ENCODE results near the gene KPNA6. TPM values are rescaled to one million over a fixed set of nuclear protein-coding genes. Genes with fewer than 3 reads are reported as not detected.

Gene KPNA6
- total and polyA plus RNA-seq, 4 donors: 29.6 to 39.1 (median 33.7) TPM

DNA sequence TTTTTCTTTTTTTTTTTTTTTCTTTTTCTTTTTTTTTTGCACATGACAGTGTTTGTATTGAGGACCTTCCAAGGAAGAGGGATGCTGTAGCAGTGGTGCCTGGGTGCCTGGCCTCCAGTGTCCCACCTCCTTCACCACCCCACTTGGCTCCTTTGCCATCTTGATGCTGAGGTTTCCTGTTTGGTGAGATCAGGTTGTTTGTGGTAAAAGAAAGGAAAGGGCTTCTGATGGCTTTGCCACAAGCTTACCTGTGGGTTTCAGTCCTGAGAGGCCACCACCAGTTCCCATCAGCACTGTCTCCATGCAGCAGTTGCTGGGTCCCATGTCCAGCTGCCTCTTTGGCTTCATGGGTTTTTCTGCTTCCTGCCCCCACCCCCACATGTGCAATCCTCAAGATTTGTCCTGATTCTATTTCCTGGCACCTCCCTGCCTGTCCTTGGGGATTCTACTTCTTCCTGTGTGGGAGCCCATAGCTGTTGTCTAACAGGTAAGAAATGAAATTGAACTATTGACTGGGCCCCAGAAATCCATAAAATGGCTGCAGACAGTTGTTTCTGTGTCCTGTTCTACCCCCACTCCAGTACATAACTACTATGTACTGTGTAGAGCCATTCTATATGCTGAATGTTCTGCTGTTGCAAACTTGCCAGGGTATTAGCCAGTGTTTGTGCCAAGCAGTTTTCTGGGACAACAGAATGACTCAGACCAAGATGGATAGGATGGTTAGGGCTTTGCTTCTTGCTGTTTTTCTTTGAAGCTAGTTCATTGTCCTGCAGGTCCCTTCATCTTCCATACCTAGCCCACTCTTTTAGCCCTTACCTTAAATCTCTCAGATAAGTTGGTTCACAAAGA, 88.3 kb downstream of the KPNA6 start:
- Histone ChIP-seq H3K27ac (ENCODE audit: low read depth, low read length) (no peak overlapping the region), H3K27me3 (ENCODE audit: control insufficient read depth, insufficient read depth, low read length) (no peaks in the 10 kb centered on the region), H3K36me3 (ENCODE audit: control insufficient read depth, insufficient read depth, low read length) (peaks cover 67% of the 10 kb centered on the region), H3K4me1 (ENCODE audit: control insufficient read depth, insufficient read depth, low read length) (peaks cover 33% of the 10 kb centered on the region), H3K9me3 (ENCODE audit: control insufficient read depth, insufficient read depth, low read length) (no peaks in the 10 kb centered on the region), H3K4me3 (ENCODE audit: low read depth, low read length) (no peak overlapping the region)
- no peak for DNase-seq (ENCODE audit: low read depth in 4 of 6, low spot score in 6 of 6)

- Histone ChIP-seq H3K36me3 (ENCODE audit: control insufficient read depth, insufficient read depth, low read length) (peaks cover 62% of the 10 kb centered on the region), H3K27me3 (ENCODE audit: control insufficient read depth, insufficient read depth, low read length) (no peaks in the 10 kb centered on the region), H3K9me3 (ENCODE audit: control insufficient read depth, insufficient read depth, low read length) (no peaks in the 10 kb centered on the region), H3K4me1 (ENCODE audit: control insufficient read depth, insufficient read depth, low read length) (peaks cover 42% of the 10 kb centered on the region), H3K27ac (ENCODE audit: low read depth, low read length) (no peak overlapping the region), H3K4me3 (ENCODE audit: low read depth, low read length) (no peak overlapping the region)
- WGBS (ENCODE audit: insufficient coverage): 86% methylated on average over 1 of the region's 1 CpG
- no peak for DNase-seq (ENCODE audit: low read depth in 4 of 6, low spot score in 6 of 6)
Observed at GRCh38 chr1:32197074-32197473, 89.2 kb downstream of the KPNA6 start.

- peaks cover 43% of the 10 kb centered on the region for H3K4me1 ChIP-seq (ENCODE audit: control insufficient read depth, insufficient read depth, low read length)
- H3K36me3 ChIP-seq (ENCODE audit: control insufficient read depth, insufficient read depth, low read length): peaks cover 60% of the 10 kb centered on the region
- H3K9me3 ChIP-seq (ENCODE audit: control insufficient read depth, insufficient read depth, low read length): no peaks in the 10 kb centered on the region
- no peak overlapping the region for H3K27ac ChIP-seq (ENCODE audit: low read depth, low read length)
- 58% methylated on average over 5 of the region's 6 CpGs for WGBS (ENCODE audit: insufficient coverage)
- H3K27me3 ChIP-seq (ENCODE audit: control insufficient read depth, insufficient read depth, low read length): no peaks in the 10 kb centered on the region
- H3K4me3 ChIP-seq (ENCODE audit: low read depth, low read length): no peak overlapping the region
- DNase-seq (ENCODE audit: low read depth in 4 of 6, low spot score in 6 of 6): no peak
Observed at GRCh38 chr1:32197837-32198236, 90.0 kb downstream of the KPNA6 start.

- 90% methylated on average over 3 of the region's 3 CpGs for WGBS (ENCODE audit: insufficient coverage)
- no peak overlapping the region for H3K4me3 ChIP-seq (ENCODE audit: low read depth, low read length)
- H3K9me3 ChIP-seq (ENCODE audit: control insufficient read depth, insufficient read depth, low read length): no peaks in the 10 kb centered on the region
- peaks cover 43% of the 10 kb centered on the region for H3K4me1 ChIP-seq (ENCODE audit: control insufficient read depth, insufficient read depth, low read length)
- no peaks in the 10 kb centered on the region for H3K27me3 ChIP-seq (ENCODE audit: control insufficient read depth, insufficient read depth, low read length)
- no peak overlapping the region for H3K27ac ChIP-seq (ENCODE audit: low read depth, low read length)
- DNase-seq (ENCODE audit: low read depth in 4 of 6, low spot score in 6 of 6): no peak
- peaks cover 58% of the 10 kb centered on the region for H3K36me3 ChIP-seq (ENCODE audit: control insufficient read depth, insufficient read depth, low read length)
Observed at GRCh38 chr1:32198237-32199042, 90.6 kb downstream of the KPNA6 start.

- H3K27ac ChIP-seq (ENCODE audit: low read depth, low read length): peak overlapping the region; percentile 96
- H3K4me3 ChIP-seq (ENCODE audit: low read depth, low read length): peak overlapping the region; percentile 4
- WGBS (ENCODE audit: insufficient coverage): 60% methylated on average over 2 of the region's 4 CpGs
- peaks cover 43% of the 10 kb centered on the region for H3K4me1 ChIP-seq (ENCODE audit: control insufficient read depth, insufficient read depth, low read length)
- DNase-seq (ENCODE audit: low read depth in 4 of 6, low spot score in 6 of 6): no peak
- no peaks in the 10 kb centered on the region for H3K27me3 ChIP-seq (ENCODE audit: control insufficient read depth, insufficient read depth, low read length)
- peaks cover 58% of the 10 kb centered on the region for H3K36me3 ChIP-seq (ENCODE audit: control insufficient read depth, insufficient read depth, low read length)
- H3K9me3 ChIP-seq (ENCODE audit: control insufficient read depth, insufficient read depth, low read length): no peaks in the 10 kb centered on the region
Observed at GRCh38 chr1:32199043-32199716, 91.3 kb downstream of the KPNA6 start.

DNA sequence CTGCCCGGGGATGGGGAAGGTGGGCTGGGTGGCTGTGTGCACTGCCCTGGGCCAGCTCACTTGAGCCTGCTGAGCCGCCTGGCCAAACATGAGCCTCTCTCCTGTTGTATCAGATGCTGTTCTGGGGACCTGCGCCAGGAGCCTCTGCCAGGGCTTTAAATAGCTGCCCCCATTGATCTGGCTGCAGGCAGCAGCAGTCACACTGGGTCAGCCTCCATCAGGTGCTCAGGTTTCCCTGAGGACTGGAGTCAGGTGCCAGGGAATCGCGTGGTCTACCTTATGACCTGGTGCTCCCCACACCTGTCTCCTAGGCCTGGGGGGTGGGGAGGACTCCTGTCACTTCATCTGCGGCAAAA, 91.8 kb downstream of the KPNA6 start:
- peak in 1 of 6 donors; percentile 58 for DNase-seq (ENCODE audit: low read depth in 4 of 6, low spot score in 6 of 6)
- Histone ChIP-seq H3K4me3 (ENCODE audit: low read depth, low read length) (peak overlapping the region; percentile 64), H3K27ac (ENCODE audit: low read depth, low read length) (peak overlapping the region; percentile 96), H3K9me3 (ENCODE audit: control insufficient read depth, insufficient read depth, low read length) (no peaks in the 10 kb centered on the region), H3K36me3 (ENCODE audit: control insufficient read depth, insufficient read depth, low read length) (peaks cover 57% of the 10 kb centered on the region), H3K27me3 (ENCODE audit: control insufficient read depth, insufficient read depth, low read length) (no peaks in the 10 kb centered on the region), H3K4me1 (ENCODE audit: control insufficient read depth, insufficient read depth, low read length) (peaks cover 44% of the 10 kb centered on the region)
- WGBS (ENCODE audit: insufficient coverage): 33% methylated on average over 3 of the region's 6 CpGs

- H3K27me3 ChIP-seq (ENCODE audit: control insufficient read depth, insufficient read depth, low read length): no peaks in the 10 kb centered on the region
- peaks cover 52% of the 10 kb centered on the region for H3K4me1 ChIP-seq (ENCODE audit: control insufficient read depth, insufficient read depth, low read length)
- H3K9me3 ChIP-seq (ENCODE audit: control insufficient read depth, insufficient read depth, low read length): no peaks in the 10 kb centered on the region
- 0% methylated on average over 22 of the region's 34 CpGs for WGBS (ENCODE audit: insufficient coverage)
- H3K36me3 ChIP-seq (ENCODE audit: control insufficient read depth, insufficient read depth, low read length): peaks cover 54% of the 10 kb centered on the region
- peak within 1 kb of the TSS; percentile 64 for H3K4me3 ChIP-seq (ENCODE audit: low read depth, low read length)
- DNase-seq (ENCODE audit: low read depth in 4 of 6, low spot score in 6 of 6): peak in 5 of 6 donors; percentile 68 to 96 (median 77)
- H3K27ac ChIP-seq (ENCODE audit: low read depth, low read length): peak within 1 kb of the TSS; percentile 96
Observed at GRCh38 chr1:32200226-32201010, 92.6 kb downstream of the KPNA6 start, which contains the start of gene CCDC28B. CCDC28B (plus strand) TSS chr1:32200595; CDS start chr1:32201936, 1,341 bp downstream.

DNA sequence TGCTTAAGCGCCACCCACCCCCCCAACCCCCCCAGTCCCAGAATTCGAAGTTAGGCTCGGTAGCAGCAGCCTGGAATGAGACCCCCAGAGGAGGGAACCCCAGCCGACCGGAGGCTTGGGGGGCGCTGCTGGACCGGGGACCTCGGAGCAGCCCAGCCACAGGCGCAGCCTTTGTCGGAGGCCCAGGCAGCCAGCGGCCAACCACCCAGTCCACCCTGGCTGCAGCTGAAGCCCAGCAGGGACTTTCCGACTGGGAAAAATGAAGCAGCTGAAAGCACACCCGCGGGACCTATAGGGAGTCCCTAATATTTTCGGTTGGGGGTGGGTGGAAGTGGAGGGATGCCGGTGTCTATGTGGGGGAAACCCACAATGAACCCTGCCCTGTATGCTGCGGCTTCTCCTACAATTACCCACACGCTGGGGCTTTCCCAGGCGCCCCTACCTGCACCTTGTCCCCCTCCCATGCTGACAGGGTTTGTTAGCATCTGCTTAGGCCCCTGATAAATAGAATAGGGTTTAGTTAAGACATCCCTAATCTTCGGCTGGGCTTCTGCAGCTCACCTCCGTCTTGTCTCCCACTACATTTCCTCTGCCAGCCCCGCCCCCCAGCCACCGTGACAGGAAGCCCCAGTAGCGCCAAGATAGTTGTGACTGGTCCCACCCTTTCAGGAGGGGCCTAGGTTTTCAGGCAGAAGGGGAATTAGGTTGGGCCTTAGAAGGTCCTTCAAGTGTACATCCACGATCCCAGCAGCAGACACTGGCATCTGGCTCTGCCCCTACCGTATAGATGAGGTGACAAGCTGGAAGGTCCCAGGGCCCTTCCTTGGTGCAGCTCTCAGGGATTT, 93.4 kb downstream of the KPNA6 start:
- WGBS (ENCODE audit: insufficient coverage): 3% methylated on average over 14 of the region's 26 CpGs
- DNase-seq (ENCODE audit: low read depth in 4 of 6, low spot score in 6 of 6): peak in 3 of 6 donors; percentile 32 to 84 (median 75)
- peak overlapping the region; percentile 96 for H3K27ac ChIP-seq (ENCODE audit: low read depth, low read length)

More for the DNA sequence above, 93.4 kb downstream of the KPNA6 start:
- Histone ChIP-seq H3K27me3 (ENCODE audit: control insufficient read depth, insufficient read depth, low read length) (no peaks in the 10 kb centered on the region), H3K4me3 (ENCODE audit: low read depth, low read length) (peak overlapping the region; percentile 64), H3K9me3 (ENCODE audit: control insufficient read depth, insufficient read depth, low read length) (no peaks in the 10 kb centered on the region), H3K4me1 (ENCODE audit: control insufficient read depth, insufficient read depth, low read length) (peaks cover 59% of the 10 kb centered on the region), H3K36me3 (ENCODE audit: control insufficient read depth, insufficient read depth, low read length) (peaks cover 49% of the 10 kb centered on the region)

Data from spinal cord (tissue), 10 donors.